Brain microvascular endothelial cell (primary cell): ENCODE measurements around the gene MYL10.

Experiments used
- DNase-seq: peaks from one replicate; pipeline ENCODE4 v3.0.0-alpha.2; 2020
- H3K27ac ChIP-seq: fragments of 250-450 bp; sonication (Bioruptor Pico); 2 replicates; pipeline ENCODE4 v1.5.1; 2020; ENCODE audit warnings: mild to moderate bottlenecking, moderate library complexity
- H3K27me3 ChIP-seq: fragments of 250-450 bp; sonication (Bioruptor Pico); replicated peaks from 2 replicates; pipeline ENCODE4 v1.5.1; 2020; ENCODE audit warnings: mild to moderate bottlenecking
- H3K36me3 ChIP-seq: fragments of 250-450 bp; sonication (Bioruptor Pico); replicated peaks from 2 replicates; pipeline ENCODE4 v1.5.1; 2020; ENCODE audit warnings: mild to moderate bottlenecking
- H3K4me3 ChIP-seq: 2 replicates; pipeline ENCODE4 v1.5.1; 2011; ENCODE audit warnings: low read depth, mild to moderate bottlenecking, control low read depth, low read length, moderate library complexity
- CTCF ChIP-seq: IDR thresholded peaks from 2 replicates; pipeline ENCODE4 v1.5.1; 2011; ENCODE audit warnings: low read depth, mild to moderate bottlenecking, moderate library complexity, low read length, control low read depth, inconsistent platforms; ENCODE audit errors: missing control alignments
- in situ Hi-C: cut with HindIII; loops from 2 replicates; pipeline ENCODE4 v1.10.0; 2017; ENCODE audit warnings: low sequenced_read_pairs, low pct_ligation_motif_present

MYL10 gene

DNA sequence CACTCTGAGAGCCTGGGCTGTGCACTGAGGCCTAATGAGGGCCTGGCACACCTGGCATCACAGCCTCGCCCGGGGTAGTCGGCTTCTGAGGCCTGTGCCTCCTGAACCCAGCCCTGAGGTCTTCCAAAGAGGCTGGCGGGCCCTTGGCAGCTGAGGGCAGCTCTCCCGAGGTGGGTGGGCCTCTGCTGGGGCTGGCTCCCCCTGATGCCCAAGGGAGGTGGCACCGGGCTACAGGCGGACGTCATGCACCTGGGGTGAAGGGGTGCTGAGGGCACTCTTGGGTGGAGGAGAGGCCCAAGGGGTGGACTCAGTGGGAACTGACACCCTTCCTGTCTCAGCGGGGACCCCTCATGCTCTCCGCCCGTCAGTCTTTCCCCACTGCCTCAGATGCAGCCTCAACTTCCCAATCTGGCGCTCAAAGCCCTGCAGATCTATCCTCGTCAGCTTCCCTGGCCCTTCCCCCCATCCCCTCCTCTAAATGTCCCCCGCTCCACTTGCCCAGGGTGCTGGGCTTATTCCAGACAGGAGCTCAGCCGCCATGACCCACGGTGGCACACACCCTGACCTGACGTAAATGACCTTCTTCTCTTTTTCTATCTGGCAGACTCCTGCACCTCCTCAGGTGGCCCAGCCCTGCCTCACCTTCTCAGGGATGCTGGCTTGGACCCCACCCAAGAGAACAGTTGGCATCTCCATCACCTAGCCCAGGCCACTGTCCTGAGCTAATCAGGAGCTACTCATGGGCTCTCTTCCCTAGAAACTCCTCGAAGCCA lies 38.2 kb downstream of the MYL10 start:
- H3K4me3 ChIP-seq = no peak overlapping the region
- no peak overlapping the region for H3K27ac ChIP-seq
- H3K27me3 ChIP-seq = no peaks in the 10 kb centered on the region
- no peaks in the 10 kb centered on the region for H3K36me3 ChIP-seq
- in situ Hi-C loops = no loop called here
- no peak for DNase-seq
- TF ChIP-seq CTCF = no peak

GRCh38 chr7:101589976-101590662 lies 39.0 kb downstream of the MYL10 start:
- Histone ChIP-seq H3K36me3 (no peaks in the 10 kb centered on the region), H3K4me3 (no peak overlapping the region), H3K27ac (no peak overlapping the region), H3K27me3 (no peaks in the 10 kb centered on the region)
- no peak for DNase-seq
- TF ChIP-seq CTCF = no peak
- in situ Hi-C loops = no loop called here

DNA sequence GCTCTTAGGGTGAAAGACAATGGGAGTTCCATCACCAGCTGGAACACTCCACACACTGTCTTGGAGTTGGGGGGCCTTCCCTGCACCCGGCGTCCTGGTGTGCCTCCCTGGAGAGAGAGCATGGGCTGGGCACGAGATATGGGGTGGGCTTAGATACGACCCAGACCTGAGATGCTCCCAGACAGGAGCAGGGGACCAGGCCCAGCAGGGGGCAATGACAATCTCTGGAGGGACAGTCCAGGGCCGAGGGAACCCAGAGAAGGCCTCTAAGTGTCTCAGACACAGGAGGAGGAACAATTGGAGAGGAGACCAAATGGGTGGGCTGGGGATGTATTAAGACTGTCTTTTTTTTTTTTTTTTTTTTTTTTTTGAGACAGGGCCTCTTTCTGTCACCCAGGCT lies 40.0 kb downstream of the MYL10 start:
- Histone ChIP-seq H3K4me3 (no peak overlapping the region), H3K36me3 (no peaks in the 10 kb centered on the region), H3K27ac (no peak overlapping the region), H3K27me3 (no peaks in the 10 kb centered on the region)
- no peak for DNase-seq
- in situ Hi-C loops = no loop called here
- no peak for TF ChIP-seq CTCF

DNA sequence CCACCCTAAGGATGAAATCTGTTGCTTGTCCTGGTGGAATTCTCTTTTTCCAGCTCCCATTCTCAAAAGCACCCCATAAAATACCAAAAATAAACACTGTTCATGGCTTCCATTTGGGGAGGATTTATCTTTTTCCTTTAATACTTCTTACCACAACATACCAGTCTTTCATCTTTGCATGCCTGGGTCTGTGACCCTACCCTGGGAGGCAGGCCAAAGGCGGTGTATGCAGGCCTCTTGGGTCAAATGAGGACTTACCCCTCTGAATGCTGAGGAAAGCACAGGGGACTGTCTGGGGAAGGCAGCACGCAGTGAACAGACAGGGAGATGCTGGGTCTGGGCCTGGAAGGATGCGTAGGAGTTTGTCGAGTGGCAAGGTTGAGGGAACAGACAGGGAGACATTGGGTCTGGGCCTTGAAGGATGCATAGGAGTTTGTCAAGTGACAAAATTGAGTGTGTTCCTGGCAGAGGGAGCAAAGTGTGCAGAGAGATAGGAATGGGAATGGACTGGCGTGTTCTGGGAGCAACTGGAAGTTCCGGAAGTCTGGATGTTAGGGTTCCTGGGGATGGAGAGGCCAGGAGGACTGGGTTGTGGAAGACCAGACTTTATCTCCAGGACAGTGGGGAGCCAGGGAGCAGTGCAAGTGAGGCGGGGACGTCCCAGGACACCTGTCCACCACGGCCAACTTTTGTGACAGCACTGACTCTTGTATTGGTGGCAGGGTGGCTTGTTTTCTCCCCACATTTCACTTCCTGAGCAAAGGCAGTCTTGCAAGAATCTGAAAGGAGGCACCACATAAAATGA lies 40.8 kb downstream of the MYL10 start:
- Histone ChIP-seq H3K36me3 (no peaks in the 10 kb centered on the region), H3K27me3 (no peaks in the 10 kb centered on the region), H3K4me3 (no peak overlapping the region), H3K27ac (no peak overlapping the region)
- in situ Hi-C loops = no loop called here
- no peak for TF ChIP-seq CTCF
- DNase-seq = no peak

DNA sequence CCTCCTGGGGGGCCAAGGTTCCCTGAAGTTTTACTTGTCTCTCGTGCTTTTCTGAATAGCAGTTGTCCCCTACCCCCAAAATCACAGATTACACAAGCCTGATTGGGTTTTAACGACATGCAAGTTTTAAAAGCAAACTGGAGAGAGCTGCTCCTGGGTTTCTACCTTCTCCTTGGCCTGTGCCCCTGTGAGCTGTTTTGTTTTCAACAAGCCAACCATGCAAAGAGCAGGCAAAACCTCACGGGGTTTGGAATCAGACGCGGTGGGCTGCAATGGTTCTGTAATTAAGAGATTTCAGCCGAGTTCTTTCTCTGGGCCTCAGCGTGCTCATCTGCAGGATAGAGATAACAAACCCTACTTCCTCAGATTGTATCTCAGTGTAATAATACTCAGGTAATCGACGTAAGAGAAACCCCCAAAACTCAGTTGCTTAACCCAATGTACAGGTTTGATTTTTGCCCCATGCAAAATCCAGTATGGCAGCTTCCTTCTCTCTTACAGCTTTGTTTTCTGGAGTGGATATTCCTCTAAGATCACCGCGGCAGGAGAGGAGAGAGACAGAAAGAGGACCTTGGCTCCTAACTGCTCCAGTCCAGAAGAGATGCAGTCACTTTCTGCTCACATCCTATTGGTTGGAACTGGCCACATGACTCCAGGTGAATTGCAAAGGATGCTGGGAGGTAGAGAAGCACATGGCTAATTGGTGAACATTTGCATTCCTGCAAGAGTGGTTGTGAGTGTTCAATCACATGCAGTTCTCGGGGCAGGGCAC lies 42.0 kb downstream of the MYL10 start:
- no peak overlapping the region for H3K4me3 ChIP-seq
- no peak overlapping the region for H3K27ac ChIP-seq
- no peak for TF ChIP-seq CTCF
- in situ Hi-C loops = no loop called here
- no peak for DNase-seq
- no peaks in the 10 kb centered on the region for H3K27me3 ChIP-seq
- no peaks in the 10 kb centered on the region for H3K36me3 ChIP-seq
